GM18873 (cell line): ENCODE results near the gene FXYD7.

Experiments used
- ATAC-seq: cut with Tn5 transposase; IDR thresholded peaks from one replicate; pipeline ENCODE4 v1.9.1; 2021; ENCODE audit warnings: mild to moderate bottlenecking, moderate library complexity, moderate number of reproducible peaks; ENCODE audit not compliant: unreplicated experiment, low FRiP score

The FXYD7 gene

GRCh38 chr19:35109395-35110112 lies 33.5 kb upstream of the FXYD7 start:
- ATAC-seq: no peak

DNA sequence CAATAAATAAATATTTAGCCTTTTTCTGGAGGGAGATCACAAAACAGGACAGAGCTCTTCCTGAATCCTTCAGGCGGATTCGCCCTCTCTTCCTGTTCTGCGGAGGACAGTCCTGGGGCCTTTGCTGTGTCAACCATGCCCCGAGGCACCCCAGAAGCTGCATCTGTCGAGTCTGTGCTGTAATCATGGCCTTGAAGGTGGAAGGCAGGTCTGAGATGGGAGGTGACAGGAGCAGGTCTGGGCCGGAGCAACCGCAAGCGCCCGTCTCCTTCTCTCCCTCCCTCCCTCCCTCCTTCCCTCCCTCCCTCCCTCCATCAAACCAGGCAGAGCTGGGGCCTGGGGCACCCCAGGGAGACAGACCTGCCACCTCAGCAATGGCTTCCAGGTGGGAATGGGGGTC lies 32.1 kb upstream of the FXYD7 start:
- no peak for ATAC-seq

DNA sequence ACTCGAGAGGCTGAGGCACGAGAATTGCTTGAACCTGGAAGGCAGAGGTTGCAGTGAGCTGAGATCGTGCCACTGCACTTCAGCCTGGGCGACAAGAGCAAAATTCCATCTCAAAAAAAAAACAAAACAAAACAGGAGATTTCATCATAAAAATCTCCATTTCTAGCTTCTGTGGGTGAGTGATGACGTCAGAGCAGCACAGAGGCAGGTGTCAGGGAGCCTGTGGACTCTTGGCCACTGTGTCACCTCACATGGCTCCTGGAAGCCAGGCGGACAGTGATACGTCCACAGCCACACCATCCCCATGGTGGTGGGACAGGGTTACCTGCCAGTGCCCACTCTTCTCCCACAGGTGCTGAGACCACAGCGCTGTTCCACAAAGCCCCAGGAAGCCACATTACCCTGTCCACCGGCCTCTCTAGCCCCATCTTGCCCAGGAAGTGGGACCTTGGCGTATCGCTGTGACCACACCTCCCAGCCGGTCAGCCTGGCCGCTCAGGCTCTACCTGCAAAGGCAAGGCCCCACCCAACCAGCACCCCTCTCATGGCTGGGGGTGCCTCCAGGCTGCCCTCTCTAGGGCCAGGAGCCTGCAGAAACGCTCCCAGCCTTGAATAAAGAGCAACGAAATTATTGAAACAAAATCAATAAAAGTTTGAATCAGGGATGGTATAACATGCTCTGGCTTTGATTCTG lies 29.9 kb upstream of the FXYD7 start:
- no peak for ATAC-seq

DNA sequence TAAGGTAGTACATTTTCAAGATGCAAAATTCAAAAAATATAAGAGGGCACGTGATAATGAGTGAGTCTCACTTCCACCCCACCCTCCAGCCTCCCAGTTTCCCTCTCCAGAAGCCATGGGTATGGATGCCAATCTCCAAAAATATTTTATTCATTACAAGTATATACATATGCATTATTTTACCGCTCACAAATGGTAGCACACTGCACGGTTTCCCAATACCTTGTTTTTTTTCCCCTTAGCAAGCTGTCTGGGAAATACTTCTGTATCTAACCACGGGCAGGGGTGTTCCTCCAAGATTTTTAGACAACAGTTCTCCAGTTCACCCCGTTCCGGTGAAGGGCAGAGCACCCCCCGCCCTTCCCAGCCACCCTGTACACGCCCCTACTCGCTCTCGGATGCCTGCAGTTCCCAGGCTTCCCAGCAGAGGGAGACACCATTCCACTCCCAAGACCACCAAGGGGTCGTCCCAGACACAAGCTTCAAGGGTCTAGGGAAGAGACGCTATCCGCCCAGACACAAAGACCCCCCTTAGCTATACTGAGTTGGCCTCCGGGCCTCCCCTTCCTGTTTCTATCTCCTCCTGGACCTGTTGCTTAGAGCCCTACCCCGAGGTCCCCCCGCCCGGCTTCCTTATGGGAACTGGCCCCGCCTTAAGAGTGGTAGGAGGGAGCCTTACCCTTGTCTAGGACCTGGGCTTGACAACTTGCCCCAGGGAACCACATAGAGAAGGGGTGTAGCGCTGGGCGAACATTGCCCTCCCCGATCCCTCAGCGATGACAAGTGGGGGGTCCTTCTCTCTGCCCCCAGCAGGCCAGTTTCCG lies 28.5 kb upstream of the FXYD7 start:
- ATAC-seq: no peak

DNA sequence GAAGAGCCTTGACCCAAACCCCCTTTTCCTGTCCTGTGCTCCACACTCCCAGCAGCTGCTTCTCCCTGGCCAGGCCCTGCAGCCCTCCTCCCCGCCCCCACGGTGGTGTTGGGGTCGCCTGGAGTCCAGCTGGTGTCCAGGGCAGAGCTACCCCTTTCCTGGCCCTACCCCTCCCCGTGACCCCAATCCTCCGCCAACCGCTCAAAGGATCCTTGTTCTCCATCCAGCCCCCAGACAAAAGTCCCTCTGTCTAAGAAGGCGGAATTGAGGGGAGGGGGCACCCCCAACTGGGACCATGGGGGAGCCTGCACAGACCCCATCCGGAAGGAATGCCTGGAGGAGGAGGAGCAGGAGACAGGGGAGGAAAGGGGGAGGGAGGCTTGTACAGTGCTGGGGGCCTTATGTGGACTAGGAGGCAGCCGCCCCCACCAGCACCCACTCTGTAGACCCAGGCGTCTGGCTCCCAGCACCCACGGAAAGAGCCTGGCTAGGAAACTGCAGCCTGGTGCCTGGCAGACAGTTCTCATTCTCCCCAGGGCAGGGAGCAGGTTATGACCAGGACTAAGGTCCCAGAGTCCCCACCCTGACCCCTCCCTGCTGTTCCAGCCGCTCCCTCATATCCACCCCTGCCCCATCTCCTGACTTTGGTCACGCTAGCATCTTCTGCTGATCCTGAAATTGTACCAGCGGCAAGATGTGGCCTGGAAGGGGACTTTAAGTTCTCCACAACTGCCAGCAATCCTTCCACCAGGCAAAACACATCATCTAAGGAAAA lies 27.7 kb upstream of the FXYD7 start, which contains the start of gene FXYD3:
TSS of gene FXYD3 (plus strand) at position 647 of the 775 bp plus-strand sequence. CDS start 3,554 bp downstream, outside the sequence.
- ATAC-seq: no peak

DNA sequence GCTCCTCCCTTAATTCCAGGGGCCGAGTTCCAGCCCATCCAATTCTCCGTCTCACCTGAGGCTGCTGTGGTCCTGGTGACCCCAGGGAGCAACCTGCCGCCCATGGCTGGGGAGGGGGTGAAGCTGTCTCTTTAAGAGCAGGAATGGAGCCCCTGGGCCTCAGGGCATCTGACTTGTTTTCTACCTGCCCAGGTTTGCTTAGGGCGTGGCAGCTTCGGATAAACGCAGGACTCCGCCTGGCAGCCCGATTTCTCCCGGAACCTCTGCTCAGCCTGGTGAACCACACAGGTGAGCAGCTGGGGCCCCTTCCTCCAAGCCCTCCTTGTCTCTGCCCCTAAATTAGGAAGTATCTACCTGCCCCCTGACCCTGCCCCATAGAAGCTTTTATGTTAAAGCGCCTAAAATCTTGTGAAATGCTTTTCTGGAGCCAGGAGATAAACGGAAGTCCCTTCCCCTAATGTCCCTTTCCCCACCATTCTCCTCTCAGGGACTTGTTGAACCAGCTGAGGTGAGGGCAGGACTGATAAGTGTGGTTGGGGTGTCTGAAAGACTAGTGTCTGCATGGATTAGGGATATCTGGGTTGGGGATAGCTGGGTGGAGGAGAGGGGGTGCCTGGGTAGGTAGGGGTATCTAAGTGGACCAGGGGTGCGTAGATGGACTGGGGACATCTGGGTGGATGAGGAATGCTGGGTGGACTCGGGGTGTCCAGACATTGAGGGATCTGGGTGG lies 26.8 kb upstream of the FXYD7 start:
- no peak for ATAC-seq

GRCh38 chr19:35117116-35117515 lies 25.9 kb upstream of the FXYD7 start:
- no peak for ATAC-seq

DNA sequence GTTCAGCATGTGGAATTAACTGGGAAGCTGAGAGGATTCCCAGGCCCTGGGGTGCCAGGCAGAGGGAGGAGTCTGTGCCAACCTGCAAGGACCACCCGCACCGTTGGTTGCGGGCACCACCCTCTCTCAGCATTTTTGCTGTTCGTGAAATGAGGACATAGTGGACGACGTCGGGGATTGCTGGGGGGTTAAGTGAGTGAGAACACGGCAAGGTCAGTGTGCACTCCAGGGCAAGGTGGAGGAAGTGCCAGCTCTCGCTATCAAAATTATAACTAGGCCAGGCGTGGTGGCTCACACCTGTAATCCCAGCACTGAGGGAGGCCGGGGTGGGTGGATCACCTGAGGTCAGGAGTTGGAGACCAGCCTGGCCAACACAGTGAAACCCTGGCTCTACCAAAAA lies 25.3 kb upstream of the FXYD7 start:
- no peak for ATAC-seq

DNA sequence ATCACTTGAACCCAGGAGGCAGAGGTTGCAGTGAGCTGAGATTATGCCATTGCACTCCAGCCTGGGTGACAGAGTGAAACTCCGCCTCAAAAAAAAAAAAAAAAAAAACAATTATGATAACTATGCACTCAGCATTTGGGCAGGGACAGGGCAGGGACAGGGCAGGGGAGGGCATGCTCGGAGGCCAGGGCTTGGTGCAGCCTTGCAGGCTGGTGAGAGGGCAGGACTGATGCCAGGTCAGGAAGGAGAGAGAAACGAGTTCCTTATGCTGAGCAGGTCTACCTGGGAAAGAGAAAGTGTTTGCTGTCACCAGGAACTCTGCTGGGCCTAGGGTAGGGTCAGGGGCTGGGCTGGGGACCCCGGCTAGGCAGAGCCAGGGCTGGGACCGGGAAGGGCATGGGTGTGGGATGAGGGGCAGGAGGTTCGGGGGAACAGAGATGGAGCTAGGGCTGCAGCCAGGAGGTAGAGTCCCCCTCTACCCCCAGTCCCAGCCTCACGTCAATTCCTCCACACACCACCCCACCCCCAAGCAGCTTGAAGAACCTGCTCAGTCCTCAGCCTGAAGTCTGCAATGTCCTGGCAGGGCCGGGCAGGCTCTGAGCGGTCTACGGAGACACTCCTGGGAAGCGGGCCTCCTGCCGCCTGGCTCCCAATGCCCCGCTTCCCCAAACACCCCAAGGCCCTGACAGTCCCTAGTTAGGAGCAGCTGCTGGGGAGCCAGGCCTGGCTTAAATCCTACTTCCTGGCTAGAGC lies 24.6 kb upstream of the FXYD7 start:
- no peak for ATAC-seq

DNA sequence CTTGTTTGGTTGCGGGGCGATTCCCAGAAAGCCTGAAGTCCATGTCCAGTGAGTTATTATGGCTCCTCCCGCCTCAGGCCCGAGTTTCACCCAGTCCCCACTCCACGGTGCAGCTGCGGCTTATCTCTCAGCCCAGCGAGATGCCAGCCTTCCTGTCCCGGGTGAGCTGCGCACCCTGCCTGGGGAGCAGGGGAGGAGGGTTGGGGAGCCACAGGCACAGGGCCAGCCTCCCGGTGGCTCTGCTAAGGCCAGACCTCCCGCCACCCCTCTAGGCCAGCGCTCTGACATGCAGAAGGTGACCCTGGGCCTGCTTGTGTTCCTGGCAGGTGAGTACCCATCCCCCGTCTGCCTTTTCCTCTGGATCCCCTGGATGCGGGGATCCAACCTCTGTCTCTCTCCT lies 24.0 kb upstream of the FXYD7 start:
- no peak for ATAC-seq

GRCh38 chr19:35119578-35120155 lies 23.4 kb upstream of the FXYD7 start:
- no peak for ATAC-seq

GRCh38 chr19:35120492-35120891 lies 22.6 kb upstream of the FXYD7 start:
- no peak for ATAC-seq

DNA sequence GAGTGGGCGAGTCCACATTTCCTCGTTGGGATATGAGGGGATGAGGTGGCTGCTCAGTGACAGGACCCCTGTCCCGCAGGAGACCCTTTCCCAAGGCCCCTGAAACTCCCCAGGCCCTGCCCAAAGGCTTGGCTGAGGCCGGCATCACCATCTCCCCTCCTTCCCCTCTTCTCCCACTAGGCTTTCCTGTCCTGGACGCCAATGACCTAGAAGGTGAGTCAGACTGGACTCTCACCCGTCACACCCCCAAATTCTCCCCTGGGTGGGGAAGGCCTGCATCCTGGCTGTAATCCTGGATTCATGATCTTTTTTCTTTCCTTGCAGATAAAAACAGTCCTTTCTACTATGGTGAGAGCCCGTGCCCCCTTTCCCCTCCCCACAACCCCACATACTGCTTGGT lies 22.2 kb upstream of the FXYD7 start:
- ATAC-seq: no peak

- ATAC-seq: no peak
Measured at GRCh38 chr19:35122687-35123551, 20.1 kb upstream of the FXYD7 start.

- no peak for ATAC-seq
Measured at GRCh38 chr19:35123573-35123972, 19.5 kb upstream of the FXYD7 start.

GRCh38 chr19:35124098-35125060 lies 18.7 kb upstream of the FXYD7 start:
- ATAC-seq: peak; percentile 49

- no peak for ATAC-seq
Measured at GRCh38 chr19:35125270-35125717, 17.8 kb upstream of the FXYD7 start.
